OCI-LY1 (cell line): ENCODE results near the gene FANCG.
A peak's percentile ranks its signal among the peaks of the same experiment; 100 is the strongest.

Source experiments
- H2AFZ ChIP-seq: fragments of 200-600 bp; sonication (generic), shearing (Covaris generic); 2 replicates; pipeline ENCODE4 v1.6.0; 2014; ENCODE audit warnings: antibody characterized with exemption, mild to moderate bottlenecking, low read length
- H3F3A ChIP-seq: fragments of 200-600 bp; sonication (generic), shearing (Covaris generic); 2 replicates; pipeline ENCODE4 v1.6.0; 2014; ENCODE audit warnings: mild to moderate bottlenecking, antibody characterized with exemption, low read length, moderate library complexity; ENCODE audit not compliant: insufficient read depth
- H3K27ac ChIP-seq: fragments of 200-600 bp; sonication (generic); 2 replicates; pipeline ENCODE4 v1.5.1; 2014; ENCODE audit warnings: low read length, mixed run types, mild to moderate bottlenecking, low read depth; ENCODE audit not compliant: poor library complexity, severe bottlenecking
- H3K27me3 ChIP-seq: fragments of 200-600 bp; sonication (generic); 2 replicates; pipeline ENCODE4 v1.6.0; 2014; ENCODE audit warnings: antibody characterized with exemption, mild to moderate bottlenecking, low read length, moderate library complexity; ENCODE audit not compliant: insufficient read depth
- H3K36me3 ChIP-seq: fragments of 200-600 bp; sonication (generic); 2 replicates; pipeline ENCODE4 v1.6.1; 2014; ENCODE audit warnings: mild to moderate bottlenecking, antibody characterized with exemption, low read length, moderate library complexity, mixed read lengths; ENCODE audit not compliant: insufficient read depth
- H3K4me1 ChIP-seq: fragments of 200-600 bp; sonication (generic); 2 replicates; pipeline ENCODE4 v1.5.1; 2014; ENCODE audit warnings: mild to moderate bottlenecking, low read length, moderate library complexity; ENCODE audit not compliant: insufficient read depth, severe bottlenecking
- H3K4me2 ChIP-seq: fragments of 200-600 bp; sonication (generic), shearing (Covaris generic); 2 replicates; pipeline ENCODE4 v1.6.1; 2014; ENCODE audit warnings: low read length
- H3K4me3 ChIP-seq: fragments of 200-600 bp; sonication (generic); 2 replicates; pipeline ENCODE4 v1.5.1; 2014; ENCODE audit warnings: low read length, low read depth, mild to moderate bottlenecking, mixed read lengths; ENCODE audit not compliant: poor library complexity, severe bottlenecking
- H3K79me2 ChIP-seq: fragments of 200-600 bp; shearing (Covaris generic); 2 replicates; pipeline ENCODE4 v1.6.1; 2016; ENCODE audit warnings: mixed run types, low read length, mixed read lengths; ENCODE audit not compliant: insufficient read depth
- H3K9ac ChIP-seq: fragments of 200-600 bp; sonication (generic), shearing (Covaris generic); 2 replicates; pipeline ENCODE4 v1.6.1; 2014; ENCODE audit warnings: mild to moderate bottlenecking, low read length, mixed read lengths
- H3K9me2 ChIP-seq: fragments of 200-600 bp; sonication (generic), shearing (Covaris generic); 2 replicates; pipeline ENCODE4 v1.6.1; 2014; ENCODE audit warnings: low read depth, mild to moderate bottlenecking, low read length, mixed read lengths
- H3K9me3 ChIP-seq: fragments of 200-600 bp; shearing (Covaris generic); 2 replicates; pipeline ENCODE4 v1.6.1; 2014; ENCODE audit warnings: low read length, mixed read lengths
- H4K20me1 ChIP-seq: fragments of 200-600 bp; sonication (generic), shearing (Covaris generic); 2 replicates; pipeline ENCODE4 v1.6.0; 2016; ENCODE audit warnings: mild to moderate bottlenecking, low read length; ENCODE audit not compliant: insufficient read depth
- EZH2 ChIP-seq: fragments of 200-600 bp; sonication (generic), shearing (Covaris generic); IDR thresholded peaks from 2 replicates; pipeline ENCODE4 v1.8.0; 2017; ENCODE audit warnings: borderline replicate concordance, mixed run types, mild to moderate bottlenecking, antibody characterized with exemption, low read length, moderate library complexity, mixed read lengths
- TF ChIP-seq, protein P1 (sequence below): fragments of 200-600 bp; sonication (generic), shearing (Covaris generic); IDR thresholded peaks from 2 replicates; pipeline ENCODE4 v1.5.1; 2017; ENCODE audit warnings: mild to moderate bottlenecking, antibody characterized with exemption, low read length, moderate library complexity, mixed read lengths

FANCG gene

GRCh38 chr9:35079426-35080341, at the start of gene FANCG:
TSS of gene FANCG (minus strand) at chr9:35079942. CDS start at chr9:35079524, 418 bp downstream.
- Histone ChIP-seq H2AFZ (no peak within 1 kb of the TSS; the same call in 1 of the 2 replicates), H3K79me2 (peaks cover 8% of the 10 kb centered on the region; the same call in 1 of the 2 replicates), H3K27ac (peak within 1 kb of the TSS; percentile 78), H3K4me1 (peaks cover 24% of the 10 kb centered on the region), H3K4me2 (peak within 1 kb of the TSS; percentile 99), H4K20me1 (no peaks in the 10 kb centered on the region), H3K9me2 (no peaks in the 10 kb centered on the region), H3F3A (no peaks in the 10 kb centered on the region), H3K9ac (peak within 1 kb of the TSS; percentile 98), H3K27me3 (no peaks in the 10 kb centered on the region), H3K36me3 (peaks cover 23% of the 10 kb centered on the region; the same call in 1 of the 2 replicates), H3K4me3 (peak within 1 kb of the TSS; percentile 95), H3K9me3 (no peaks in the 10 kb centered on the region)
- no peak for TF ChIP-seq EZH2
- TF ChIP-seq, protein P1, sequence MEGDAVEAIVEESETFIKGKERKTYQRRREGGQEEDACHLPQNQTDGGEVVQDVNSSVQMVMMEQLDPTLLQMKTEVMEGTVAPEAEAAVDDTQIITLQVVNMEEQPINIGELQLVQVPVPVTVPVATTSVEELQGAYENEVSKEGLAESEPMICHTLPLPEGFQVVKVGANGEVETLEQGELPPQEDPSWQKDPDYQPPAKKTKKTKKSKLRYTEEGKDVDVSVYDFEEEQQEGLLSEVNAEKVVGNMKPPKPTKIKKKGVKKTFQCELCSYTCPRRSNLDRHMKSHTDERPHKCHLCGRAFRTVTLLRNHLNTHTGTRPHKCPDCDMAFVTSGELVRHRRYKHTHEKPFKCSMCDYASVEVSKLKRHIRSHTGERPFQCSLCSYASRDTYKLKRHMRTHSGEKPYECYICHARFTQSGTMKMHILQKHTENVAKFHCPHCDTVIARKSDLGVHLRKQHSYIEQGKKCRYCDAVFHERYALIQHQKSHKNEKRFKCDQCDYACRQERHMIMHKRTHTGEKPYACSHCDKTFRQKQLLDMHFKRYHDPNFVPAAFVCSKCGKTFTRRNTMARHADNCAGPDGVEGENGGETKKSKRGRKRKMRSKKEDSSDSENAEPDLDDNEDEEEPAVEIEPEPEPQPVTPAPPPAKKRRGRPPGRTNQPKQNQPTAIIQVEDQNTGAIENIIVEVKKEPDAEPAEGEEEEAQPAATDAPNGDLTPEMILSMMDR, result no peak

- H3K9me2 ChIP-seq, result no peaks in the 10 kb centered on the region
- no peaks in the 10 kb centered on the region for H3K36me3 ChIP-seq
- no peak for TF ChIP-seq EZH2
- TF ChIP-seq, protein P1, result peak; percentile 91
- no peak overlapping the region for H2AFZ ChIP-seq
- H3K4me3 ChIP-seq, result peak overlapping the region; percentile 71
- H3K79me2 ChIP-seq, result no peaks in the 10 kb centered on the region
- H3K27me3 ChIP-seq, result no peaks in the 10 kb centered on the region
- no peak overlapping the region for H3K9ac ChIP-seq
- no peaks in the 10 kb centered on the region for H3K9me3 ChIP-seq
- H3F3A ChIP-seq, result no peaks in the 10 kb centered on the region
- H3K4me1 ChIP-seq, result peaks cover 25% of the 10 kb centered on the region
- peak overlapping the region; percentile 68 for H3K27ac ChIP-seq
- H3K4me2 ChIP-seq, result peak overlapping the region; percentile 95
- no peaks in the 10 kb centered on the region for H4K20me1 ChIP-seq
These were observed 37.3 kb upstream of the FANCG start for GRCh38 chr9:35116898-35117551.

DNA sequence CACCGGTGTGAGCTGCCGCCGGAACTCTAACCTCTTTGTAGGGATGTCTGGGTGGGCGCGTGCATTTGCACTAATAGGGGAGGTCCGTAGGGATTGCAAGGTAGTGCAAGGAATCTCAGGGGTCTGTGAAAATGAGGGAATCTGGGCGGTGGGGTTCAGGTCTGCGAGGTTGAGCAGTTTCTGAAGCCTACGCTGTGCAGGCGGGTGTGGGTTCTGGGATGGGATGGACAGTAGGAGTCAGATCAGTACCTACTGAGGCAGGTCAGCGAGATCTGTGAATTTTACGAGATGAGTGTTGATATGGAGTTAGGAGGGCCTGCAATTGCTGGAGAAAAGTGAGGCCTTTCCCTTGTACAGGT, 36.8 kb upstream of the FANCG start:
- Histone ChIP-seq H4K20me1 (no peaks in the 10 kb centered on the region), H3K9me3 (no peaks in the 10 kb centered on the region), H3F3A (no peaks in the 10 kb centered on the region), H3K9ac (no peak overlapping the region; the same call in 1 of the 2 replicates), H3K27me3 (no peaks in the 10 kb centered on the region), H3K4me1 (peaks cover 29% of the 10 kb centered on the region), H3K9me2 (no peaks in the 10 kb centered on the region), H3K36me3 (no peaks in the 10 kb centered on the region), H2AFZ (no peak overlapping the region), H3K4me3 (peak overlapping the region; percentile 71), H3K79me2 (no peaks in the 10 kb centered on the region), H3K27ac (peak overlapping the region; percentile 68), H3K4me2 (peak overlapping the region; percentile 95)
- no peak for TF ChIP-seq EZH2
- TF ChIP-seq, protein P1, result no peak
